SU-DHL-6 (cell line): ENCODE data around the gene HSPA9.

Experiments
- H2AFZ ChIP-seq: fragments of 200-600 bp; sonication (generic); 2 replicates; pipeline ENCODE4 v1.6.1; 2014; ENCODE audit warnings: low read depth, mild to moderate bottlenecking, moderate library complexity, mixed read lengths, antibody characterized with exemption, low read length; ENCODE audit not compliant: severe bottlenecking
- H3F3A ChIP-seq: fragments of 200-600 bp; shearing (Covaris generic); 2 replicates; pipeline ENCODE4 v1.6.0; 2016; ENCODE audit warnings: antibody characterized with exemption, mild to moderate bottlenecking; ENCODE audit not compliant: insufficient read depth
- H3K27ac ChIP-seq: fragments of 200-600 bp; sonication (generic); 2 replicates; pipeline ENCODE4 v1.5.1; 2016; ENCODE audit warnings: low read depth, mild to moderate bottlenecking, low read length, moderate library complexity, mixed read lengths
- H3K27me3 ChIP-seq: fragments of 200-600 bp; sonication (generic), shearing (Covaris generic); 2 replicates; pipeline ENCODE4 v1.6.0; 2014; ENCODE audit warnings: mild to moderate bottlenecking, low read length
- H3K36me3 ChIP-seq: fragments of 200-600 bp; sonication (generic); 2 replicates; pipeline ENCODE4 v1.6.1; 2014; ENCODE audit warnings: mild to moderate bottlenecking, low read length, mixed read lengths
- H3K4me2 ChIP-seq: fragments of 300-600, 200-600 bp; shearing (Covaris generic), sonication (generic); 2 replicates; pipeline ENCODE4 v1.6.0; 2014; ENCODE audit warnings: low read length, low read depth, mild to moderate bottlenecking; ENCODE audit not compliant: poor library complexity, severe bottlenecking
- H3K4me3 ChIP-seq: fragments of 200-600 bp; sonication (generic); 2 replicates; pipeline ENCODE4 v1.5.1; 2014; ENCODE audit warnings: antibody characterized with exemption, low read length, mild to moderate bottlenecking, mixed read lengths; ENCODE audit not compliant: insufficient read depth, poor library complexity, severe bottlenecking
- H3K79me2 ChIP-seq: fragments of 200-600 bp; sonication (generic); 2 replicates; pipeline ENCODE4 v1.6.1; 2014; ENCODE audit warnings: mild to moderate bottlenecking, low read length, moderate library complexity; ENCODE audit not compliant: insufficient read depth
- H3K9ac ChIP-seq: fragments of 200-600 bp; sonication (generic); 2 replicates; pipeline ENCODE4 v1.7.0; 2014; ENCODE audit warnings: mild to moderate bottlenecking, low read length
- H3K9me2 ChIP-seq: fragments of 200-600 bp; sonication (generic); replicated peaks from 2 replicates; pipeline ENCODE4 v1.6.1; 2014; ENCODE audit warnings: low read length; ENCODE audit not compliant: insufficient read depth
- H3K9me3 ChIP-seq: fragments of 200-600 bp; sonication (generic); 2 replicates; pipeline ENCODE4 v1.6.1; 2014; ENCODE audit warnings: low read length, mixed read lengths; ENCODE audit not compliant: insufficient read depth
- H4K20me1 ChIP-seq: fragments of 200-600 bp; sonication (generic); 2 replicates; pipeline ENCODE4 v1.6.1; 2014; ENCODE audit warnings: low read depth, mild to moderate bottlenecking, antibody characterized with exemption, low read length, moderate library complexity, mixed read lengths
- EZH2phosphoT487 ChIP-seq: fragments of 200-600 bp; sonication (generic), shearing (Covaris generic); conservative IDR thresholded peaks from 2 replicates; pipeline ENCODE4 v1.6.1; 2018; ENCODE audit warnings: mild to moderate bottlenecking, antibody characterized with exemption, low read length, moderate library complexity, mixed read lengths
- TF ChIP-seq, protein P1 (sequence below): fragments of 200-600 bp; sonication (generic); IDR thresholded peaks from one replicate; pipeline ENCODE4 v1.5.1; 2017; ENCODE audit warnings: antibody characterized with exemption, mild to moderate bottlenecking, low read length, moderate library complexity; ENCODE audit not compliant: insufficient read depth, poor library complexity, severe bottlenecking

Gene HSPA9

DNA sequence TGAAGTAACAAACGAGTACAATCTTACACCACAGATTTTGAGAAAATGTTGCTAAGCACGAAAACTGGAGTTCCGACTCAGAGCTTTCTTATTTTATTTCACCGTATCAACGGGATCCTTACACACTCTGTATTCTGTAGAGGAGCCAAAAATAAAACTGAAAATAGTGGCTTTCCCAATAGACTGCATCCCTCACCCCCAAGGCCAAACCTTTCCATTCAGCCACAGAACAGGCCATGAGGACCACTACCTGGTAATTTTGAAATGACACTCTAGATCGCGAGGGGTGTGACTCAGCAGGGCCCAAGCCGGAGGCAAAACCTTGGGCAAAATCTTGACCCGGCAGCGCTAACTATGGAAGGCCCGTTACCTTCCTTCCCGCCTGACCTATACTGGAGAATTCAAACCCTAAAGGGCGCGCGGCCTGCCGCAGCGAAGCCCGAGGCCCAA, 432 bp downstream of the HSPA9 start:
- peak overlapping the region; percentile 74 for H3K9ac ChIP-seq
- H4K20me1 ChIP-seq: peaks cover 7% of the 10 kb centered on the region; the same call in 1 of the 2 replicates
- H3K9me3 ChIP-seq: no peaks in the 10 kb centered on the region
- no peaks in the 10 kb centered on the region for H3K27me3 ChIP-seq
- peak overlapping the region; percentile 87 for H3K27ac ChIP-seq
- peak overlapping the region; percentile 86 for H3K4me3 ChIP-seq
- no peaks in the 10 kb centered on the region for H3K9me2 ChIP-seq
- H3K79me2 ChIP-seq: peaks cover 44% of the 10 kb centered on the region
- no peaks in the 10 kb centered on the region for H3F3A ChIP-seq
- no peak for TF ChIP-seq EZH2phosphoT487
- TF ChIP-seq, protein P1, sequence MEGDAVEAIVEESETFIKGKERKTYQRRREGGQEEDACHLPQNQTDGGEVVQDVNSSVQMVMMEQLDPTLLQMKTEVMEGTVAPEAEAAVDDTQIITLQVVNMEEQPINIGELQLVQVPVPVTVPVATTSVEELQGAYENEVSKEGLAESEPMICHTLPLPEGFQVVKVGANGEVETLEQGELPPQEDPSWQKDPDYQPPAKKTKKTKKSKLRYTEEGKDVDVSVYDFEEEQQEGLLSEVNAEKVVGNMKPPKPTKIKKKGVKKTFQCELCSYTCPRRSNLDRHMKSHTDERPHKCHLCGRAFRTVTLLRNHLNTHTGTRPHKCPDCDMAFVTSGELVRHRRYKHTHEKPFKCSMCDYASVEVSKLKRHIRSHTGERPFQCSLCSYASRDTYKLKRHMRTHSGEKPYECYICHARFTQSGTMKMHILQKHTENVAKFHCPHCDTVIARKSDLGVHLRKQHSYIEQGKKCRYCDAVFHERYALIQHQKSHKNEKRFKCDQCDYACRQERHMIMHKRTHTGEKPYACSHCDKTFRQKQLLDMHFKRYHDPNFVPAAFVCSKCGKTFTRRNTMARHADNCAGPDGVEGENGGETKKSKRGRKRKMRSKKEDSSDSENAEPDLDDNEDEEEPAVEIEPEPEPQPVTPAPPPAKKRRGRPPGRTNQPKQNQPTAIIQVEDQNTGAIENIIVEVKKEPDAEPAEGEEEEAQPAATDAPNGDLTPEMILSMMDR: no peak
- H2AFZ ChIP-seq: no peak overlapping the region
- peaks cover 20% of the 10 kb centered on the region; the same call in 1 of the 2 replicates for H3K36me3 ChIP-seq
- peak overlapping the region; percentile 87 for H3K4me2 ChIP-seq

DNA sequence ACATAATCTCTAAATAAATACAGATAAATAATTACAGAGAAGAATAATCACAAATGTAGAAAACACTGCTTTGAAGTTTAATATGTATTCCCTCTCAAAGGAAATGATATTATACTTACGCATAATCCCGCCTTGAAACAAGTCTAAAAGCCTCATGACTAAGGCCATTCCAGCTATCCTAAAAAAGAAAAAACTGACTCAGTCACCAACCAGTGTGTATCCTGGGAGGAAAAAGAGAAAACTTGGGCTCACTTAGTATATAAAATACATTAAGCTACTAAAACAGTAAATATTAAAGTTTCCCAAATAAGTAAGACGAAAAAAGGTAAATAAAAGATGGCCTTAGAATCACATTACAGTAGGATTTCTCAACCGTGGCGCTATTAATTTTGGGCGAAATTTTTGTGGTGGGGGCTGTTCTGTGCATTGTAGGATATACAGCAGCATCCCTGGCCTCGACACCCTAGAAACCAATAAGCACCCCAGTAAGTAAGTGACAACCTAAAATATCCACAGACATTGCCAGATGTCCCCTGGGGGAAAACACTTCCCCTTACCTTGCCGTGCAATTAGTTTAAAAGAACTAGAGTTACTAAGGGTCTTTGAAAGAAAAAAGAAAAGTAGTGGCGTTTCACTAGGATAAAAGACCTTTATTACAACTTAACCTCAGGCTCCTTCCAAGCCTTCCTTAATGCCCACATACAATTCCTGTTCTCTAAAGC, 1.1 kb downstream of the HSPA9 start:
- Histone ChIP-seq H3K9me3 (no peaks in the 10 kb centered on the region), H3K4me3 (peak overlapping the region; percentile 86), H4K20me1 (peaks cover 7% of the 10 kb centered on the region), H3K27me3 (no peaks in the 10 kb centered on the region), H3F3A (no peaks in the 10 kb centered on the region), H3K27ac (peak overlapping the region; percentile 87), H2AFZ (no peak overlapping the region), H3K36me3 (peaks cover 23% of the 10 kb centered on the region; the same call in 1 of the 2 replicates), H3K9ac (peak overlapping the region; percentile 74), H3K9me2 (no peaks in the 10 kb centered on the region), H3K4me2 (peak overlapping the region; percentile 87), H3K79me2 (peaks cover 48% of the 10 kb centered on the region)
- TF ChIP-seq EZH2phosphoT487: no peak
- TF ChIP-seq, protein P1: no peak

DNA sequence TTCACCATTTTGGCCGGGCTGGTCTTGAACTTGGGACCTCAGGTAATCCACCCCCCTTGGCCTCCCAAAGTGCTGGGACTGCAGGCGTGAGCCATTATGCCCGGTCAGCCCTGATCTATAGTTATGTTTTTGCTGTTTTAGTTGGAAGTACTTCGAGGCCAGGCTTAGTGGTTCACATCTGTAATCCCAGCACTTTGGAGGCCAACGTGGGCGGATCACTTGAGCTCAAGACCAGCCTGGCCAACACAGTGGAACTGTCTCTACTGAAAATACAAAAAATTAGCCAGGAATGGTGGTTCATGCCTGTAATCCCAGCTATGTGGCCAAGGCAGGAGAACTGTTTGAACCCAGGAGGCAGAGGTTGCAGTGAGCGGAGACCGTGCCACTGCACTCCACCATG, 2.0 kb downstream of the HSPA9 start:
- H3K9ac ChIP-seq: peak overlapping the region; percentile 74; the same call in 1 of the 2 replicates
- H3K4me3 ChIP-seq: no peak overlapping the region
- H3K27ac ChIP-seq: no peak overlapping the region
- no peaks in the 10 kb centered on the region for H3K9me3 ChIP-seq
- H2AFZ ChIP-seq: no peak overlapping the region
- TF ChIP-seq EZH2phosphoT487: no peak
- TF ChIP-seq, protein P1: no peak
- H3F3A ChIP-seq: no peaks in the 10 kb centered on the region
- peaks cover 29% of the 10 kb centered on the region; the same call in 1 of the 2 replicates for H3K36me3 ChIP-seq
- H3K4me2 ChIP-seq: no peak overlapping the region
- H3K79me2 ChIP-seq: peaks cover 57% of the 10 kb centered on the region
- no peaks in the 10 kb centered on the region for H3K27me3 ChIP-seq
- peaks cover 7% of the 10 kb centered on the region for H4K20me1 ChIP-seq
- H3K9me2 ChIP-seq: no peaks in the 10 kb centered on the region
